DMS153 (cell line): ENCODE data around the gene PPIE.
A peak's percentile ranks its signal among the peaks of the same experiment; 100 is the strongest.

Experiments
- DNase-seq: peaks from one replicate; lab custom pipeline; 2025; lab: John Stamatoyannopoulos, UW

PPIE gene

DNA sequence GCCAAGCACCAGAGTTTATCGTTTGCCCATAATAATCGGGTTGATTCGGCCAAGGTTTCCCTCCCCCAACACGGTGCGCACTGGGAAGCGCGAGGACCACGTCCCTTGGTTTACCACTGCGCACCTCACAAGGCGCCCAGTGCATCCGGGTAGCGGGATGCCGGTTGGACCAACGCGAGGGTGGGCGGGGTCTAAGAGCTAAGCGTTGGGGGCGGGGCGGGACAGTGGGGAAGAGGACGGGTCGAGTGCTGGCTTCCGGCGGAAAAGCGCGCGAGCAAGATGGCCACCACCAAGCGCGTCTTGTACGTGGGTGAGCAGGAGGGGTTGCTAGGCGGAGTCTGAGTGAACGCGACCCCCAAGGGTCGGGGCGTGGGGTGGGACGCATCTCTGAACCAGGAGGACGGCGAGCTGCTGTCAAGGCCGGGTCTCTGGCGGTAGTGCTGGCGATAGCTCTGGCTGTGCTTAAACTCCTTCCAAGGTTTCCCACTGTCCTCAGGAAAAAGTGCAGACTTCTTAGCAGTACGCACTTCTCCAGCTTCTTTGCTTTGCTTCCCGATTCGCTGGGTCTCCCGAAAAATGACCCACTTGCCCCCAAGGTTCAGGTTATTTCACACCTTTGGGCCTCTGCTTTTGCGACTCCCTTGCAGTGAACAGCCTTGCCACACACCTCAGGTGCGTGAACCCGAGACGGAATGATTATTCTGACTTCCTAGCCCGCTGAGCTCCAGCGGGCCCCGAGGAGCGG, at the start of gene PPIE:
Gene PPIE (plus strand): TSS at position 261 of the 745 bp plus-strand sequence. CDS start 19 bp downstream, at position 280.
- peak; percentile 94 for DNase-seq

GRCh38 chr1:39689214-39689613, 49.5 kb upstream of the PPIE start:
- peak; percentile 31 for DNase-seq

DNA sequence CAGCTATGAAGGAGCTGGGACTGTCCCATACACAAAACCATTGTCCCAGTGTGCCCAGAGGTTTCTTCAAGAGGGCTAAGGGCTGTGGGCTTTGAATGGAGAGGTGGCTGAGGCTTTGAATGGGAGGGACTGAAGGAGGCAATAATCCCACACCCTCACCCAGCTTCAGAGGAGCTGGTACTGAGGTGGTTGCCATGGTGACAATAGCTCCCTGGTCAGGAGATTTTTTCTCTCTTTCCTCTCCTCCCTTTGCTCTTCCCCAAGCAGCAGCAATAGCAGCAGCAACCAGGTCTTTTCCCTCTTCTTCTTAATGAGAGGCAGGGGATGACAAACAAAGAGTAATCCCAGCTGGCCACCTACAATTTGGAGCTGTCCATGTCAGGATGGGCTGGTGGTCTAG, 49.0 kb upstream of the PPIE start:
- no peak for DNase-seq

DNA sequence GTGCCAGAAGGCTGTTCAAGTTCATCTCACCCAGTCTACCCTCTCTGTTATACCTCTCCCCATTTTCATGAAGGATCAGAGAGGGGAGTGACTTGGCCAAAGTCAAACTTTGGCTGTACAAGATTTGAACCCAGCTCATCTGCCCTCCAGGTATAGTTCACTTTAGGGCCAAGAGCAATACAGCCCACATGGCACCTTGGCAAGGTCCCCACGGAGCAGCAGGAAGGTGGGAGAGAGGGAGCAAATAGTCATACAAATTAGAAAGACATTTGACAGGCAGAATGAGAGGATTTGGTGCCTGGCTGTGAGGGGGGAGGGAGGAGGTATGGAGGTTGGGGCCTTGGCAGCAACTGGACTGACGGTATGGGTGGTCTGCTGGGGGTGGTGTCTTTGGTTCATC, 48.5 kb upstream of the PPIE start:
- DNase-seq: no peak

DNA sequence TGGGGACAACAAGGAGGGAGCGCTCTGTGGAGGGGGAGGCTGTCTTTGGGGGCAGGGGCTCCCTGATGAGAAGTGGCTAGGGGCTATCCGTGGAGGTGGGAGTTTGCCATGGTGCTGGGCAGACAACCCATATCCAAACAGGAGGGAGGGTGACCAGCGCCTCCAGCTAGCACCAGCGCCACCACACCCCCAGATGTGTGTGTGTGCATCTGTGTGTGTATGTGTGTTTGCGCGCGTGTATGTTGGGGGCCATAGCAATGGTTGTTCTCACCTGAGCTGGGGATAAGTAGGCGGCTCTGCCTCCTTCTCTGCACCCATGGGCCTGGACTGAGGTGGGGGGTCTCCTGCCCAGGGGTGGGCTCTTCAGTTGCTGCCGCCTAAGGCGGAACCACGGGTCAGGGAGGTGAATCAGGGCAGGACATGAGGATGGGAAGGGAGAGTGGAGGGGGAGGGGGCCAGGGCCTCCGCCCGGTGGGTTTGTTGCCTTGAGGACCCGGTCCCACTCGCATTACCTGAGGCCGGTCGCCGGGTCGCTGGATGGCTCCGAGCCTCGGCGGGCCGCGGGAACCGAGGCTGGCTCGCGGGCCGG, 47.8 kb upstream of the PPIE start:
- no peak for DNase-seq

DNA sequence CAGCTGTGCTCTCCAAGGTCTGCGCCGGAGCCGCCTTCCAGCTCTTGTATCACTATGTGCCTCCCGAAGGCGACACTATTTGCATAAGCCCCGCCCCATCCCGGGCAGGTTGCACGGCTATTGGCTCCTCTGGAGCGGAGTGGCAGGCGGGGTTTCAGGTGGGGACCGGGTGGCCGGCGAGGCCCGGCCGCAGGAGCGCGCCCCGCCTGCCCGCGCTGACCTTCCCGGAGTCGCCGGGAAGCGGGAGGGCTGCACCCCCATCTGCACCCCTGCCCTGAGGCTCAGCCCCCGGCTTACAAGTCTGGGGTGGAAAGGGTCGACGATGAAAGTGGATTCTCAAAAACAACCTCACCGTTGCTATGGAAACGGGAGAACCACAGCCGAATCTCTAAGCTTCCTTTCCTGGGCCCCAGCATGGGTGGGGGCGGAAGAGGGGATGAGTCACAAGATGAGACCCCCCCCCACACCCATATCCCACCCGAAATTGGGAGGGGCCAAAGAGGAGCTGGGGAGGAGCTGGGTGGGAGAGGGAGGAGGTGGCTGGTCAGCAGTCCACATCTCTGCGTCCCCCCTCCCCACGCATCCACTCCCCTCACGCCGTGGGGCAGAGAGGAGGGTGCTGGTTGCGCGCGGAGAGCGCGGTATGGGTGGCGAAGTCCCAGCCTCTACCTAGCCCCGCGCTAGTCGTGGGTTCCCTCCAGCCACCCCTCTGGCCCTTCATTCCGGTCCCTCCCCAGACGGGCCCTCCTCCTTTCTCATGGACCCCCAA, 47.1 kb upstream of the PPIE start, which contains the start of gene HPCAL4:
Gene HPCAL4 (minus strand): TSS at position 51 of the 769 bp plus-strand sequence. CDS start 6,830 bp downstream, outside the sequence.
- peak; percentile 98 for DNase-seq

DNA sequence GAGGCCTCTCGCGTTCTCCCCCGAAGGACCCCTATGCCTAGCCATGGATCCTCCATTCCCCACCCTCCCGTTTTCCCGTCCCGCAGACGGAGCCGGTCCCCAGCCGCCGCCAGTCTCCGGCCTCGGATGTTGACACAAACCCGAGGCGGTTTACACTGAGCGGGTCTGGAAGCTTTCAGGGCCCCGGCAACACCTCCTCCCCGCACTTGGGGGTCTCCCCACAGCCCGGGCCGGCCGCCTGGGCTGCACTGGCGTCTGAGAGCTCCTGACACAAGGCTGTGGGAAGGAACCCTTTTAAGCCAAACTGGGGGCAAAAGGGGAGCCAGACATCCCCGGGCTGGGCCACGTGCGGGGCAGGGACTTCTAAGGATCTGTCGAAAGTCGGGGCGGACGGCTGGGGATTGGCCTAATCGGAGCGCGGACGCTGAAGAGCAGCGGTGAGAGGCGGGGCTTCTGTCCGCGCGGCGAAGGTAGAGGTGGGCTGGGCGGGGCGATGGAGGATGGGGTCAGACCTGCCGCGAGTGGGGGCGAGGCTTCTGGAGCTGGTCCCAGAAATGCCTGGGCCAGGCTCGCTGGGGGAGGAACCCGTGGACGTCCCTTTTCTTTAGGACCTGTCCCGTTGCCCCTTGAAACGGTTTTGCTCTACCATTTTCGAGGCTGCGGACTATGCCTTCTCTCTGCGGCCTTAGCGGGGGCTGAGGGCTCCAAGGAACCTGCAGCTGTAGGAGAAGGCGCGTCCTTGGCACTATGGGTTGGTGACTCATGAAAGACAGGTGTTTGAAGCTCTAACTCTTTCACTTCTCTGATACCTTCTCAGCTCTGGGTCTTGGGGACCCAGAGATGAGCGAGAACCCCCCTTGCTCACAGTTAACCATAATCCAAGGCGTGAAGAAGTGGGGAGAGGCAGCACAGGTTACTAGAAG, 46.3 kb upstream of the PPIE start:
- peak; percentile 31 for DNase-seq

GRCh38 chr1:39694026-39694425, 44.7 kb upstream of the PPIE start:
- no peak for DNase-seq

- DNase-seq: no peak
Observed at GRCh38 chr1:39695016-39695415, 43.7 kb upstream of the PPIE start.

- DNase-seq: no peak
Observed at GRCh38 chr1:39696448-39696847, 42.2 kb upstream of the PPIE start.

DNA sequence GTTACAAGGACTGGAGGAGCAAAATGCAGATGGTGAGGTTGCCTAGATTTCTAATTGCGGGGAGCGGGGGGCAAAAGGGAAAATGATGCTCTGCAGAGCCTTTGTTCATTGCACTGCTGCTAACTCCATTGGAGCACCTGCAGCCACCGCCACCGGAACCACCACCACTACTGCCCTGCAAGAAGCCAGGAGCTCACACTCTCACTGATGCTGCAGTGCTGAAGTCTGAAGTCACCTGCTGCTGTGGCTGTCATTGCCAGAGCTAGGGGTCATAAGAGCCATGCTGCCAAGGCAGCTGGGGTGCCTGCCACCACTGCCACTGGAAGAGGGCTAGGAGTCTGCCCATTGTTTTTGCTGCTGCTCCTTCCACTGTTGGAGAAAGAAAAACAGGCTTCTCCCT, 40.1 kb upstream of the PPIE start:
- no peak for DNase-seq

- no peak for DNase-seq
Observed at GRCh38 chr1:39699419-39699818, 39.3 kb upstream of the PPIE start.

GRCh38 chr1:39700348-39700747, 38.3 kb upstream of the PPIE start:
- no peak for DNase-seq

DNA sequence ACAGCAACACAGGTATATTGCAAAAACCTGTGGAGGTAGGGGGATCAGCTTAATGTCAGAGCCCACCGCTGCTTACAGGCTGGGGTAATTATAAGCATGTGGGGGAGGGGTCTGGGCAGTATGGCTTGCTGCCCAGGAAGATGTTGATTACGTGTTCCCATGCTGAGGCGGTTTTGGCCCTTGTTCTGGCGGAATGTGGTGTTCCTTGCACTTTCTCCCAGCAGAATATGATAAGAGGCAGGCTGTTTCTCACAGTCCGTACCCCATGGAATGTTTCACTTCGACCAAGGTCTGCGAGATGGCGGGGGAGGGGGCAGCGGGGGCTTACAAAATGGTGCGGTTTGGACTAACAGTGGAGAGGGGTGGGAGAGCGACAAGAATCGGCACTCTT, 37.6 kb upstream of the PPIE start:
- DNase-seq: peak; percentile 63

GRCh38 chr1:39704757-39705156, 33.9 kb upstream of the PPIE start:
- no peak for DNase-seq

DNA sequence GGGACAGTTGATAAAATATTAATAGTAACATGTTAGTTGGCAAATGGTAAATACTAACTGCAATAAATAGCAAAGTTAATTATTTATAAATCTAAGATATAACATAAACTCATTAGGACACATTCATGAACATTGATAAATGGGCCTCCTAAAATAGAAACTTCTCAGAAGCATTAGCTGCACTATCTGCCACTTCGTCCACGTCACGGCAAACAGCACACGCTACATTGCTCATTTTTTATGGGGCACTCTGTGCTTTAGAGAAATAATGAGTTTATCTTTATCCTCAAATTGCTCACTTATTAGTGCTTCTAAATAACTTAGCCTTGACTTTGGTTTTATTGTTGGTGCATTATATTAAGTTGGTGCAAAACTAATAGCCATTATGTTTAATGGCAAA, 31.2 kb upstream of the PPIE start:
- no peak for DNase-seq

- DNase-seq: no peak
Observed at GRCh38 chr1:39711104-39711965, 27.3 kb upstream of the PPIE start.

- no peak for DNase-seq
Observed at GRCh38 chr1:39711966-39712340, 26.7 kb upstream of the PPIE start.

DNA sequence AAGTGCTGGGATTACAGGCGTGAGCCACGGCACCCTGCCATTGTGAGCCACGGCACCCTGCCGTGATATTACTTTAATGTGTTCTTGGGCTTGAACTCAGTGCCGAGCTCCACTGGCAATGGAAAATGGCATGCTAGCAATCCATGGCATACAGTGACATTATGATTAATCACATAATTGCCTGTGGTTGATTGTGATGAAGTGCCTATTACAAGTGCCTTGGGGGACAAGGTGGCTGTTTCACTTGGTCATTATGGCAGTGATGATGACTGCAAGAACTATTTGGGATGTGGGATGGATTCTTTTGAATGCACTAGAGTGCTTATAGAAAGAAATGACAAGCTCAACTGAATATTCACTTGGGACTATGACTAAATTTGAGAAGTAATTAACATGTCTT, 25.1 kb upstream of the PPIE start:
- DNase-seq: no peak

DNA sequence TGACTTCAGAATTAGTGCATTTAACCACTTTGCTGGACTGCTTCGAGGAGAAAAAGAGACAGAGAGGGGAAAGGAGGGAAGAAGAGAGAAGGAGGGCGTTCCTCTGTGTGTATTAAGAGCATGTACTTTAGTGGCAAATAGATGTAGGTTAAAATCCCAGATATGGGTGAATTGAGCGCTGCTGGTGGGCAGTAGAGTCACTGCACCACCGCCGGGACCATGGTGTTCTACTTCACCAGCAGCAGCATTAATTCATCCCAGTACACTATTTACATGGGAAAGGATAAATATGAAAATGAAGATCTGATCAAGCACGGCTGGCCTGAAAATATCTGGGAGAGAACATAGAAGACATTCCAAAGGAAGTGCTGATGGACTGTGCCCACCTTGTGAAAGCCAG, 20.9 kb upstream of the PPIE start:
- DNase-seq: no peak
